HCT116 (cell line): ENCODE measurements around the gene LZTR1. TPM values are rescaled to one million over a fixed set of nuclear protein-coding genes. Genes with fewer than 3 reads are reported as not detected.

ENCODE experiments used
- ATAC-seq: fragments of 200-7000 bp; cut with Tn5 transposase; 2 replicates; pipeline ENCODE4 v1.9.1; 2020; ENCODE audit warnings: mild to moderate bottlenecking, moderate library complexity
- BruUV-seq: library from RNA; stranded (reverse); fragments of 400-500 nt; replicated peaks from 2 replicates; lab custom pipeline; 2021; lab: Mats Ljungman, UMichigan
- CTCF ChIA-PET: fragments of 300-600 bp; sonication (Branson Sonifier 250); formaldehyde crosslinking; loops from one replicate; lab custom pipeline; 2021; ENCODE audit warnings: antibody characterized with exemption; lab: Charles Lee
- POLR2A ChIA-PET: fragments of 300-600, 350-600 bp; sonication (Branson Sonifier 250); formaldehyde crosslinking; loops from one replicate; lab custom pipeline; 2021; ENCODE audit warnings: antibody characterized with exemption; lab: Charles Lee
- RAD21 ChIA-PET, 2 experiments: fragments of 300-600 bp; sonication (Branson Sonifier 250); formaldehyde crosslinking; loops; one replicate each; lab custom pipeline; 2023; ENCODE audit warnings: low total read pairs in 2 of 2; ENCODE audit not compliant: uncharacterized antibody in 2 of 2, unreplicated experiment in 2 of 2, low non-redundant PET in 1 of 2; lab: Charles Lee
- DNase-seq: peaks from one replicate; pipeline ENCODE4 v3.0.0-alpha.2; 2010; ENCODE audit warnings: low read depth, low spot score
- H2AFZ ChIP-seq: fragments of 200-600 bp; shearing (Covaris generic), sonication (generic); 2 replicates; pipeline ENCODE4 v1.6.1; 2017; ENCODE audit warnings: low read depth, mixed run types, mixed read lengths, antibody characterized with exemption, low read length; ENCODE audit not compliant: poor library complexity, severe bottlenecking
- H3K27ac ChIP-seq: 2 replicates; pipeline ENCODE4 v1.5.1; 2012; ENCODE audit warnings: low read depth, low read length
- H3K27me3 ChIP-seq: fragments of 200-600 bp; sonication (generic); 2 replicates; pipeline ENCODE4 v1.6.1; 2016; ENCODE audit warnings: mixed run types, low read length, mixed read lengths; ENCODE audit not compliant: insufficient read depth
- H3K36me3 ChIP-seq, 2 experiments: fragments of 200-500 bp in 1 of 2; fragments of 200-600 bp in 1 of 2; sonication (Bioruptor generic) in 1 of 2; sonication (generic) in 1 of 2; 2 replicates each; pipeline versions ENCODE4 v1.5.1 to v1.6.1; 2014 to 2016; ENCODE audit warnings: low read length in 2 of 2, inconsistent platforms in 1 of 2, mixed read lengths in 1 of 2, mixed run types in 1 of 2; ENCODE audit not compliant: insufficient read depth in 2 of 2, control insufficient read depth in 1 of 2
- H3K4me1 ChIP-seq, 2 experiments: fragments of 200-600 bp in 1 of 2; sonication (generic) in 1 of 2; 2 replicates each; pipeline versions ENCODE4 v1.5.1 to v1.6.1; 2012 to 2017; ENCODE audit warnings: low read length in 2 of 2, inconsistent platforms in 1 of 2, mild to moderate bottlenecking in 1 of 2, mixed read lengths in 1 of 2, mixed run types in 1 of 2, moderate library complexity in 1 of 2; ENCODE audit not compliant: insufficient read depth in 2 of 2, control insufficient read depth in 1 of 2
- H3K4me2 ChIP-seq: fragments of 200-600 bp; sonication (generic); 2 replicates; pipeline ENCODE4 v1.6.1; 2017; ENCODE audit warnings: mixed run types, low read length, mixed read lengths
- H3K4me3 ChIP-seq, 2 experiments: fragments of 200-600 bp in 1 of 2; sonication (generic) in 1 of 2; replicated peaks in 1 of 2; 2 replicates each; pipeline ENCODE4 v1.5.1; 2011 to 2016; ENCODE audit warnings: low read length in 2 of 2, control low read depth in 1 of 2, low read depth in 1 of 2, mild to moderate bottlenecking in 1 of 2, mixed read lengths in 1 of 2, mixed run types in 1 of 2
- H3K79me2 ChIP-seq: fragments of 200-600 bp; sonication (generic); 2 replicates; pipeline ENCODE4 v1.6.1; 2017; ENCODE audit warnings: mild to moderate bottlenecking, mixed run types, low read length, moderate library complexity, mixed read lengths; ENCODE audit not compliant: insufficient read depth
- H3K9ac ChIP-seq: fragments of 200-600 bp; sonication (generic); 2 replicates; pipeline ENCODE4 v1.6.1; 2016; ENCODE audit warnings: low read length, mixed read lengths
- H3K9me2 ChIP-seq: fragments of 200-600 bp; sonication (generic), shearing (Covaris generic); 2 replicates; pipeline ENCODE4 v1.6.1; 2017; ENCODE audit warnings: mixed run types, mild to moderate bottlenecking, moderate library complexity; ENCODE audit not compliant: insufficient read depth
- H3K9me3 ChIP-seq, 2 experiments: fragments of 200-500 bp in 1 of 2; fragments of 200-600 bp in 1 of 2; sonication (Bioruptor generic) in 1 of 2; sonication (generic) in 1 of 2; 2 replicates each; pipeline ENCODE4 v1.6.1; 2014 to 2017; ENCODE audit warnings: low read length in 2 of 2, mixed read lengths in 2 of 2, inconsistent platforms in 1 of 2, low read depth in 1 of 2, mild to moderate bottlenecking in 1 of 2, mixed run types in 1 of 2, moderate library complexity in 1 of 2; ENCODE audit not compliant: control insufficient read depth in 1 of 2, insufficient read depth in 1 of 2
- H4K20me1 ChIP-seq: fragments of 200-600 bp; sonication (generic), shearing (Covaris generic); 2 replicates; pipeline ENCODE4 v1.6.1; 2017; ENCODE audit warnings: mixed run types, mild to moderate bottlenecking, moderate library complexity; ENCODE audit not compliant: insufficient read depth
- CEBPB ChIP-seq: IDR thresholded peaks from 2 replicates; pipeline ENCODE4 v1.6.1; 2012; ENCODE audit warnings: low read depth
- FOSL1 ChIP-seq: IDR thresholded peaks from 2 replicates; pipeline ENCODE4 v1.6.1; 2012; ENCODE audit warnings: low read depth
- POLR2AphosphoS5 ChIP-seq: IDR thresholded peaks from 2 replicates; pipeline ENCODE4 v1.6.1; 2011; ENCODE audit warnings: mild to moderate bottlenecking, low read depth, low read length, moderate library complexity
- RAD21 ChIP-seq: IDR thresholded peaks from 2 replicates; pipeline ENCODE4 v1.6.1; 2012; ENCODE audit warnings: low read depth, mild to moderate bottlenecking
- REST ChIP-seq: IDR thresholded peaks from 2 replicates; pipeline ENCODE4 v1.6.1; 2012; ENCODE audit warnings: low read depth
- TCF7L2 ChIP-seq: IDR thresholded peaks from 2 replicates; pipeline ENCODE4 v1.7.0; 2011; ENCODE audit warnings: borderline replicate concordance, inconsistent platforms; ENCODE audit not compliant: insufficient read depth, insufficient read length; ENCODE audit errors: extremely low read depth
- ZNF274 ChIP-seq: fragments of 200-500 bp; sonication (Bioruptor generic); IDR thresholded peaks from 2 replicates; pipeline ENCODE4 v1.6.1; 2014; ENCODE audit warnings: mild to moderate bottlenecking, low read depth, low read length, inconsistent platforms
- intact Hi-C: fragments of 100-400 bp; cut with micrococcal nuclease; formaldehyde crosslinking; loops from 2 replicates; pipeline ENCODE4 v1.10.0; 2022
- total RNA-seq: library from RNA; stranded (reverse); gene quantifications from one replicate; pipeline ENCODE4 v1.2.1, GENCODE V29; 2021; ENCODE audit not compliant: unreplicated experiment

Gene LZTR1
- total RNA-seq, 1 experiment from 2014 or later, result 56.5 TPM

- Histone ChIP-seq H3K79me2 (peaks cover 67% of the 10 kb centered on the region), H3K9me3 (no peaks in the 10 kb centered on the region), H3K27ac (no peak overlapping the region), H3K27me3 (no peaks in the 10 kb centered on the region)
- no peak for TF ChIP-seq CEBPB
- no peak for TF ChIP-seq RAD21
- TF ChIP-seq TCF7L2, result no peak
- no peak for TF ChIP-seq FOSL1
- TF ChIP-seq ZNF274, result no peak
- TF ChIP-seq REST, result no peak
- no peak for TF ChIP-seq POLR2AphosphoS5
- TF ChIP-seq, all 23 proteins: peak for 0
- Histone ChIP-seq H3K36me3 (peaks cover 25 to 43% of the 10 kb centered on the region in 2 experiments; a peak in 3 of 4 replicates), H3K4me3 (no peak overlapping the region), H4K20me1 (peaks cover 9% of the 10 kb centered on the region; the same call in 1 of the 2 replicates), H2AFZ (no peak overlapping the region), H3K9me2 (no peaks in the 10 kb centered on the region), H3K4me2 (no peak overlapping the region), H3K4me1 (peaks cover 11 to 35% of the 10 kb centered on the region in 2 experiments), H3K9ac (no peak overlapping the region)
- DNase-seq (no peak), ATAC-seq (no peak)
- no TSS peak for BruUV-seq
- CTCF ChIA-PET, result no interaction called here
- RAD21 ChIA-PET, result no interaction called here
- intact Hi-C loops, result no loop called here
- POLR2A ChIA-PET, result no interaction called here
Observed at GRCh38 chr22:20953342-20953608, 28.8 kb upstream of the LZTR1 start.
